GM19463 (cell line): ENCODE data around the gene LCLAT1.
"Not testable (repeated sequence)": the region's sequence is repeated elsewhere in the genome, so short reads cannot be mapped to it uniquely, and the experiment has no call there.

ENCODE experiments used
- ATAC-seq: cut with Tn5 transposase; IDR thresholded peaks from one replicate; pipeline ENCODE4 v1.9.1; 2021; ENCODE audit warnings: mild to moderate bottlenecking, moderate library complexity; ENCODE audit not compliant: unreplicated experiment

LCLAT1 gene

GRCh38 chr2:30629866-30630265, 182.8 kb downstream of the LCLAT1 start:
- no peak for ATAC-seq

GRCh38 chr2:30631051-30631671, 184.1 kb downstream of the LCLAT1 start:
- ATAC-seq, result peak; percentile 76

- no peak for ATAC-seq
Measured at GRCh38 chr2:30633039-30633438, 186.0 kb downstream of the LCLAT1 start.

- ATAC-seq, result no peak
Measured at GRCh38 chr2:30636311-30636710, 189.3 kb downstream of the LCLAT1 start.

- ATAC-seq, result no peak
Measured at GRCh38 chr2:30639836-30640235, 192.8 kb downstream of the LCLAT1 start.

- ATAC-seq, result no peak
Measured at GRCh38 chr2:30641765-30642345, 194.8 kb downstream of the LCLAT1 start.

GRCh38 chr2:30643013-30643412, 196.0 kb downstream of the LCLAT1 start:
- not testable (repeated sequence) for ATAC-seq

- no peak for ATAC-seq
Measured at GRCh38 chr2:30643674-30644073, 196.6 kb downstream of the LCLAT1 start.

GRCh38 chr2:30645081-30645744, 198.2 kb downstream of the LCLAT1 start:
- no peak for ATAC-seq

GRCh38 chr2:30645745-30646119, 198.7 kb downstream of the LCLAT1 start:
- no peak for ATAC-seq

- ATAC-seq, result no peak
Measured at GRCh38 chr2:30647752-30648457, 200.9 kb downstream of the LCLAT1 start.

GRCh38 chr2:30649278-30649677, 202.2 kb downstream of the LCLAT1 start:
- no peak for ATAC-seq

GRCh38 chr2:30649828-30650227, 202.8 kb downstream of the LCLAT1 start:
- ATAC-seq, result no peak

GRCh38 chr2:30652271-30652915, 205.3 kb downstream of the LCLAT1 start:
- no peak for ATAC-seq

GRCh38 chr2:30653847-30654246, 206.8 kb downstream of the LCLAT1 start:
- no peak for ATAC-seq

- no peak for ATAC-seq
Measured at GRCh38 chr2:30654404-30654803, 207.4 kb downstream of the LCLAT1 start.

- no peak for ATAC-seq
Measured at GRCh38 chr2:30655211-30655610, 208.2 kb downstream of the LCLAT1 start.

- ATAC-seq, result no peak
Measured at GRCh38 chr2:30655660-30656059, 208.6 kb downstream of the LCLAT1 start.

GRCh38 chr2:30656079-30656478, 209.0 kb downstream of the LCLAT1 start:
- no peak for ATAC-seq

GRCh38 chr2:30661173-30662107, 214.4 kb downstream of the LCLAT1 start:
- ATAC-seq, result no peak
